HepG2 (cell line): Measurements from ENCODE around the gene FUCA2. TPM values are rescaled to one million over a fixed set of nuclear protein-coding genes. Genes with fewer than 3 reads are reported as not detected.

Source experiments
- ATAC-seq: fragments of 200-7000 bp; cut with Tn5 transposase; 3 replicates; pipeline ENCODE4 v1.9.1; 2020; ENCODE audit warnings: mild to moderate bottlenecking, moderate library complexity
- BruUV-seq: library from RNA; stranded (reverse); fragments of 400-500 nt; replicated peaks from 2 replicates; lab custom pipeline; 2021; lab: Mats Ljungman, UMichigan
- CTCF ChIA-PET: fragments of 300-600 bp; formaldehyde crosslinking; extraction: SDS; loops from one replicate; lab custom pipeline; 2021; ENCODE audit warnings: low total read pairs, inconsistent platforms, low intra/inter-chr PET ratio; lab: Yijun Ruan, JAX
- POLR2A ChIA-PET: fragments of 350-600 bp; sonication (Branson Sonifier 250); formaldehyde crosslinking; loops from one replicate; lab custom pipeline; 2020; ENCODE audit warnings: antibody characterized with exemption, inconsistent platforms; lab: Yijun Ruan, JAX
- DNase-seq: peaks from one replicate; pipeline ENCODE4 v3.0.0-alpha.2; 2015; ENCODE audit warnings: low spot score
- FAIRE-seq: peaks from 3 replicates; lab custom pipeline; 2011; peaks lifted over from hg19 to GRCh38; lab: Jason Lieb, UNC
- H2AFZ ChIP-seq: one replicate; pipeline ENCODE4 v1.6.1; 2011; ENCODE audit warnings: low read length, inconsistent platforms
- H3K27ac ChIP-seq: fragments of 300-600 bp; 3 replicates; pipeline ENCODE4 v1.8.0; 2011; ENCODE audit warnings: mixed run types, mild to moderate bottlenecking, mixed read lengths, low read length, inconsistent platforms; ENCODE audit not compliant: insufficient read depth; ENCODE audit errors: extremely low read length
- H3K27me3 ChIP-seq, 2 experiments: fragments of 200-600 bp in 1 of 2; 2 replicates in 1 of 2; 3 replicates in 1 of 2; pipeline versions ENCODE4 v1.6.0 to v1.8.0; 2011; ENCODE audit warnings: low read length in 2 of 2, mild to moderate bottlenecking in 2 of 2, moderate library complexity in 2 of 2, inconsistent platforms in 1 of 2; ENCODE audit not compliant: insufficient read depth in 2 of 2, control insufficient read depth in 1 of 2
- H3K36me3 ChIP-seq, 2 experiments: fragments of 200-600 bp in 1 of 2; replicated peaks in 1 of 2; 2 replicates in 1 of 2; 3 replicates in 1 of 2; pipeline versions ENCODE4 v1.5.1 to v1.8.0; 2011; ENCODE audit warnings: low read length in 2 of 2, inconsistent platforms in 1 of 2; ENCODE audit not compliant: insufficient read depth in 2 of 2, control insufficient read depth in 1 of 2
- H3K4me1 ChIP-seq: 2 replicates; pipeline ENCODE4 v1.5.1; 2012; ENCODE audit warnings: low read length, inconsistent platforms; ENCODE audit not compliant: insufficient read depth
- H3K4me2 ChIP-seq: 2 replicates; pipeline ENCODE4 v1.6.0; 2011; ENCODE audit warnings: low read depth, low read length, inconsistent platforms
- H3K4me3 ChIP-seq, 3 experiments: fragments of 200-600 bp in 1 of 3; sonication (generic), shearing (Covaris generic) in 1 of 3; replicated peaks in 1 of 3; 2 replicates each; pipeline ENCODE4 v1.5.1; 2011 to 2016; ENCODE audit warnings: low read length in 3 of 3, inconsistent platforms in 2 of 3, low read depth in 2 of 3, mild to moderate bottlenecking in 2 of 3, control low read depth in 1 of 3, mixed read lengths in 1 of 3; ENCODE audit not compliant: insufficient read depth in 1 of 3
- H3K79me2 ChIP-seq: one replicate; pipeline ENCODE4 v1.6.1; 2011; ENCODE audit warnings: low read length, inconsistent platforms; ENCODE audit not compliant: insufficient read depth
- H3K9ac ChIP-seq: 2 replicates; pipeline ENCODE4 v1.6.0; 2011; ENCODE audit warnings: mild to moderate bottlenecking, low read depth, low read length, inconsistent platforms; ENCODE audit not compliant: insufficient read depth
- H3K9me3 ChIP-seq: 2 replicates; pipeline ENCODE4 v1.5.1; 2012; ENCODE audit warnings: mild to moderate bottlenecking, low read length
- H4K20me1 ChIP-seq: 2 replicates; pipeline ENCODE4 v1.6.0; 2011; ENCODE audit warnings: inconsistent platforms, mild to moderate bottlenecking, low read length, moderate library complexity; ENCODE audit not compliant: insufficient read depth
- DNMT3B ChIP-seq: conservative IDR thresholded peaks from 2 replicates; pipeline ENCODE4 v1.6.1; 2016; ENCODE audit warnings: missing biosample characterization, control low read depth
- JUND ChIP-seq: sonication (generic); formaldehyde crosslinking; IDR thresholded peaks from 2 replicates; pipeline ENCODE4 v1.8.0; 2022; ENCODE audit warnings: mild to moderate bottlenecking, missing genetic modification reagents
- PAF1 ChIP-seq: IDR thresholded peaks from 2 replicates; pipeline ENCODE4 v1.6.1; 2016; ENCODE audit warnings: missing genetic modification reagents, missing compliant biosample characterization
- PAWR ChIP-seq: sonication (generic); formaldehyde crosslinking; IDR thresholded peaks from 2 replicates; pipeline ENCODE4 v1.4.0; 2020; ENCODE audit warnings: missing genetic modification reagents, mild to moderate bottlenecking, borderline replicate concordance
- RXRA ChIP-seq: sonication (generic); formaldehyde crosslinking; IDR thresholded peaks from 2 replicates; pipeline ENCODE4 v1.5.1; 2020; ENCODE audit warnings: missing genetic modification reagents
- SMAD9 ChIP-seq: sonication (generic); formaldehyde crosslinking; IDR thresholded peaks from 2 replicates; pipeline ENCODE4 v1.5.1; 2020; ENCODE audit warnings: mild to moderate bottlenecking, missing genetic modification reagents
- SOX13 ChIP-seq, 3 experiments: fragments of 450-650 bp in 1 of 3; sonication (generic) in 1 of 3; formaldehyde crosslinking in 1 of 3; IDR thresholded peaks in 2 of 3; conservative IDR thresholded peaks in 1 of 3; 2 replicates each; pipeline versions ENCODE4 v1.5.0 to v1.6.1; 2016 to 2020; ENCODE audit warnings: antibody characterized with exemption in 1 of 3, mild to moderate bottlenecking in 1 of 3, missing compliant biosample characterization in 1 of 3, missing genetic modification reagents in 1 of 3, moderate library complexity in 1 of 3
- SRSF9 ChIP-seq: fragments of 200-400 bp; formaldehyde crosslinking; IDR thresholded peaks from 2 replicates; pipeline ENCODE4 v1.6.1; 2018; ENCODE audit warnings: borderline replicate concordance, mild to moderate bottlenecking, low read depth, low read length; ENCODE audit not compliant: insufficient read depth, poor library complexity, severe bottlenecking
- ZFP37 ChIP-seq: sonication (generic); formaldehyde crosslinking; IDR thresholded peaks from 2 replicates; pipeline ENCODE4 v1.4.0; 2020; ENCODE audit warnings: missing genetic modification reagents, borderline replicate concordance
- ZNF431 ChIP-seq: sonication (generic); formaldehyde crosslinking; IDR thresholded peaks from 2 replicates; pipeline ENCODE4 v1.9.0; 2022; ENCODE audit warnings: missing genetic modification reagents, low read depth, mild to moderate bottlenecking, borderline replicate concordance
- ZNF547 ChIP-seq: sonication (generic); formaldehyde crosslinking; IDR thresholded peaks from 2 replicates; pipeline ENCODE4 v1.5.1; 2020; ENCODE audit warnings: mild to moderate bottlenecking, missing genetic modification reagents
- ZNF878 ChIP-seq: sonication (generic); formaldehyde crosslinking; IDR thresholded peaks from 2 replicates; pipeline ENCODE4 v1.8.1; 2023; ENCODE audit warnings: mild to moderate bottlenecking, missing genetic modification reagents, moderate library complexity
- WGBS: methylation state at CpG from one replicate; pipeline ENCODE4 v1.1.6; 2017; ENCODE audit warnings: low lambda C conversion rate; 5-methylcytosine and 5-hydroxymethylcytosine counted together
- in situ Hi-C: cut with HindIII; loops from 2 replicates; pipeline ENCODE4 v1.10.0; 2017; ENCODE audit warnings: low pct_unique_long_range_greater_than_20kb; ENCODE audit not compliant: extremely low pct_ligation_motif_present
- intact Hi-C: fragments of 100-400 bp; cut with micrococcal nuclease; formaldehyde crosslinking; loops from one replicate; pipeline ENCODE4 v1.10.0; 2022; ENCODE audit not compliant: unreplicated experiment
- polyA plus RNA-seq, 8 experiments: library from polyadenylated mRNA; depleted of rRNA in 3 of 8; stranded (reverse) in 7 of 8; unstranded in 1 of 8; fragments of >200 nt; fragmentation: Illumina TruSeq in 4 of 8; extraction: Trizol in 4 of 8; gene quantifications; 2 replicates each; pipeline versions ENCODE4 v1.2.1 to v1.2.3, GENCODE V29; 2011 to 2016; ENCODE audit warnings: low read depth in 4 of 8, missing spikeins in 1 of 8, mixed read lengths in 1 of 8; ENCODE audit not compliant: insufficient read depth in 1 of 8
- total RNA-seq, 5 experiments: library from RNA; depleted of rRNA; stranded (reverse); fragments of >200 nt; fragmentation: Illumina TruSeq; extraction: Trizol; gene quantifications; 2 replicates each; pipeline ENCODE4 v1.2.3, GENCODE V29; 2016; ENCODE audit warnings: low read depth in 1 of 5
- TF ChIP-seq, protein P1 (sequence below): IDR thresholded peaks from 2 replicates; pipeline ENCODE4 v1.4.0; 2020; ENCODE audit warnings: mild to moderate bottlenecking, missing genetic modification reagents

FUCA2 gene
- total and polyA plus RNA-seq, 2 of the 13 experiments (the other 11 are each of a cell fraction or from before 2014, with no cell fraction given) = 87.4 to 144 TPM

DNA sequence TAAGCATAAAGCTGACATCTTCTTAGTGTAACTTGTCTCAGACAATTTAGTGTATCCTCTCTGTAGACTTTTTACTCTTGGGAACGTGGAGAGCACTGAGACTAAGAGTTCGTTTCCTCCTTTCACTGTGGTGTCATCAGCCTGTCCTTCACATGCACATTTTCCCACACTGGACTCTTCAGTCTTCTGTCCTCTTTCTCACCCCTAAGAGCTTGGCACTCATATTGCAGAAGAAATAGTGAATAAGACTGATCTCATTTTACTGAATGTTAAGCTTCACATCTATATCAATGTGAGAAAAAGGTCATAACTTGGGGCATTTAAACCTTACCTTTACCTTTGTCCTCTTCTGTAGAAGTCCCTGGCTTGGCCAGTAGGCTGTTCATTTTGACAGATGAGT is 25.6 kb downstream of the FUCA2 start:
- H3K9ac ChIP-seq = no peak overlapping the region
- in situ Hi-C loops (no loop called here), intact Hi-C loops (no loop called here)
- H3K27me3 ChIP-seq = no peaks in the 10 kb centered on the region
- H3K36me3 ChIP-seq = peaks cover 0 to 2% of the 10 kb centered on the region in 2 experiments; a peak in 1 of 5 replicates
- no peaks in the 10 kb centered on the region for H3K4me1 ChIP-seq
- H3K4me2 ChIP-seq = no peak overlapping the region
- ChIA-PET POLR2A (no interaction called here), CTCF (no interaction called here)
- DNase-seq (no peak), FAIRE-seq (no peak), ATAC-seq (no peak)
- no peaks in the 10 kb centered on the region for H3K9me3 ChIP-seq
- no TSS peak for BruUV-seq
- no peaks in the 10 kb centered on the region for H4K20me1 ChIP-seq
- H3K4me3 ChIP-seq = no peak overlapping the region
- 91% methylated on average over 2 of the region's 2 CpGs for WGBS
- TF ChIP-seq ZNF878 (CRISPR knock-in tag) = no peak
- TF ChIP-seq ZNF431 = no peak
- no peak for TF ChIP-seq SRSF9
- no peak for TF ChIP-seq SOX13 (IDR thresholded peaks at IDR 0.05)
- no peak for TF ChIP-seq SOX13 (CRISPR knock-in tag; conservative IDR thresholded peaks at IDR 0.05 in 1 of 2, IDR thresholded peaks at IDR 0.05 in 1 of 2)
- no peak for TF ChIP-seq ZFP37 (CRISPR knock-in tag)
- TF ChIP-seq RXRA = no peak
- no peak for TF ChIP-seq PAF1
- no peak for TF ChIP-seq DNMT3B (CRISPR knock-in tag)
- TF ChIP-seq SMAD9 = no peak
- TF ChIP-seq JUND (CRISPR knock-in tag) = no peak
- TF ChIP-seq, protein P1, sequence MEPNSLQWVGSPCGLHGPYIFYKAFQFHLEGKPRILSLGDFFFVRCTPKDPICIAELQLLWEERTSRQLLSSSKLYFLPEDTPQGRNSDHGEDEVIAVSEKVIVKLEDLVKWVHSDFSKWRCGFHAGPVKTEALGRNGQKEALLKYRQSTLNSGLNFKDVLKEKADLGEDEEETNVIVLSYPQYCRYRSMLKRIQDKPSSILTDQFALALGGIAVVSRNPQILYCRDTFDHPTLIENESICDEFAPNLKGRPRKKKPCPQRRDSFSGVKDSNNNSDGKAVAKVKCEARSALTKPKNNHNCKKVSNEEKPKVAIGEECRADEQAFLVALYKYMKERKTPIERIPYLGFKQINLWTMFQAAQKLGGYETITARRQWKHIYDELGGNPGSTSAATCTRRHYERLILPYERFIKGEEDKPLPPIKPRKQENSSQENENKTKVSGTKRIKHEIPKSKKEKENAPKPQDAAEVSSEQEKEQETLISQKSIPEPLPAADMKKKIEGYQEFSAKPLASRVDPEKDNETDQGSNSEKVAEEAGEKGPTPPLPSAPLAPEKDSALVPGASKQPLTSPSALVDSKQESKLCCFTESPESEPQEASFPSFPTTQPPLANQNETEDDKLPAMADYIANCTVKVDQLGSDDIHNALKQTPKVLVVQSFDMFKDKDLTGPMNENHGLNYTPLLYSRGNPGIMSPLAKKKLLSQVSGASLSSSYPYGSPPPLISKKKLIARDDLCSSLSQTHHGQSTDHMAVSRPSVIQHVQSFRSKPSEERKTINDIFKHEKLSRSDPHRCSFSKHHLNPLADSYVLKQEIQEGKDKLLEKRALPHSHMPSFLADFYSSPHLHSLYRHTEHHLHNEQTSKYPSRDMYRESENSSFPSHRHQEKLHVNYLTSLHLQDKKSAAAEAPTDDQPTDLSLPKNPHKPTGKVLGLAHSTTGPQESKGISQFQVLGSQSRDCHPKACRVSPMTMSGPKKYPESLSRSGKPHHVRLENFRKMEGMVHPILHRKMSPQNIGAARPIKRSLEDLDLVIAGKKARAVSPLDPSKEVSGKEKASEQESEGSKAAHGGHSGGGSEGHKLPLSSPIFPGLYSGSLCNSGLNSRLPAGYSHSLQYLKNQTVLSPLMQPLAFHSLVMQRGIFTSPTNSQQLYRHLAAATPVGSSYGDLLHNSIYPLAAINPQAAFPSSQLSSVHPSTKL (CRISPR knock-in tag) = no peak
- TF ChIP-seq ZNF547 (CRISPR knock-in tag) = no peak
- no peak for TF ChIP-seq PAWR (CRISPR knock-in tag)
- H3K79me2 ChIP-seq = no peaks in the 10 kb centered on the region
- no peak overlapping the region for H2AFZ ChIP-seq
- no peak overlapping the region for H3K27ac ChIP-seq
